Thymus (tissue), 11 donors: ENCODE measurements around the gene SH3D19. TPM values are rescaled to one million over a fixed set of nuclear protein-coding genes. Genes with fewer than 3 reads are reported as not detected.

Source experiments
- DNase-seq, 9 donors: peaks; one replicate each; pipeline ENCODE4 v3.0.0-alpha.2; 2013; ENCODE audit warnings: low spot score in 9 of 9, low read depth in 6 of 9, missing footprints in 1 of 9
- H3K27ac ChIP-seq, 2 donors: one replicate each; pipeline ENCODE4 v1.5.1; 2013; ENCODE audit warnings: control low read depth in 1 of 2, low read depth in 1 of 2, low read length in 1 of 2, mild to moderate bottlenecking in 1 of 2, moderate library complexity in 1 of 2
- H3K27me3 ChIP-seq, 2 donors: one replicate each; pipeline ENCODE4 v1.5.1; 2013; ENCODE audit warnings: low read length in 1 of 2; ENCODE audit not compliant: control insufficient read depth in 2 of 2, insufficient read depth in 1 of 2
- H3K36me3 ChIP-seq, 2 donors: one replicate each; pipeline ENCODE4 v1.5.1; 2013; ENCODE audit warnings: low read length in 1 of 2, mild to moderate bottlenecking in 1 of 2, moderate library complexity in 1 of 2; ENCODE audit not compliant: control insufficient read depth in 2 of 2, insufficient read depth in 2 of 2
- H3K4me1 ChIP-seq, 2 donors: one replicate each; pipeline ENCODE4 v1.5.1; 2013; ENCODE audit warnings: low read length in 2 of 2; ENCODE audit not compliant: control insufficient read depth in 2 of 2, insufficient read depth in 2 of 2
- H3K4me3 ChIP-seq, 2 donors: one replicate each; pipeline ENCODE4 v1.5.1; 2013; ENCODE audit warnings: low read length in 2 of 2, control low read depth in 1 of 2, mild to moderate bottlenecking in 1 of 2
- H3K9me3 ChIP-seq, 2 donors: one replicate each; pipeline ENCODE4 v1.5.1; 2013; ENCODE audit warnings: low read length in 1 of 2, mild to moderate bottlenecking in 1 of 2; ENCODE audit not compliant: control insufficient read depth in 2 of 2, insufficient read depth in 1 of 2
- WGBS: extraction: QIAGEN DNeasy Blood & Tissue Kit; methylation state at CpG from one replicate; pipeline ENCODE4 v1.1.7; 2013; 5-methylcytosine and 5-hydroxymethylcytosine counted together
- polyA plus RNA-seq: library from polyadenylated mRNA; stranded (reverse); fragments of 200-250 nt; gene quantifications from one replicate; pipeline ENCODE4 v1.2.3, GENCODE V29; 2013
- total RNA-seq: library from RNA; stranded (reverse); fragments of 120-200 nt; gene quantifications from one replicate; pipeline ENCODE4 v1.2.4, GENCODE V29; 2013
- donor health status: healthy.

Gene SH3D19
- total and polyA plus RNA-seq, 2 donors, result 4.6 to 8.4 TPM

- 88% methylated on average over 1 of the region's 1 CpG for WGBS
- no peak overlapping the region for H3K27ac ChIP-seq
Measured at GRCh38 chr4:151205722-151206121, 119.7 kb downstream of the SH3D19 start.

DNA sequence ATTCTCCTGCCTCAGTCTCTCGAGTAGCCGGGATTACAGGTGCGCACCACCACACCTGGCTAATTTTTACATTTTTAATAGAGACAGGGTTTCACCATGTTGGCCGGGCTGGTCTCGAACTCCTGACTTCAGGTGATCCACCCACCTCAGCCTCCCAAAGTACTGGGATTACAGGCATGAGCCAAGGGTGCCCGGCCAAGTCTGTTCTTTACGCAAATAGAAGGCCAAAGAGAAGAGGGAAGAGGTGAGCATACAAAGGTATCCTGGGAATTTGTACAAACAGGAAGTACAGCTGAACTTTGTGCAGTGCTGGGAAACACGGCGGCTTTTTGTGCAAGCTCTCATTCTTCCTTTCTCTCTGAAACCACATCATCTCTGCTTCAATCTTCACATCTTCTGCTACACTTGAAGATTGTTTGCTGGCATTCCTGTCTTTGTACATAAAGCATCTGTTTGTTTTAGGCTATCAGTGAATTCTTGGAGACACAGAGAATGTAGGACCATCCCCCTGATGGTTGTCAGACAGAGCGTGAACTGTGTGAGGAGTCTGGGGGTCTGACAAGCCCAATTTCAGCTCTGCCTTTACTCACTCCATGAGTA is 120.4 kb downstream of the SH3D19 start:
- Histone ChIP-seq H3K36me3 (no peaks in the 10 kb centered on the region), H3K27me3 (no peaks in the 10 kb centered on the region), H3K4me1 (no peaks in the 10 kb centered on the region), H3K27ac (no peak overlapping the region), H3K9me3 (no peaks in the 10 kb centered on the region), H3K4me3 (no peak overlapping the region)
- DNase-seq, result no peak
- WGBS, result 96% methylated on average over 10 of the region's 10 CpGs

More at GRCh38 chr4:151205722-151206121, 119.7 kb downstream of the SH3D19 start:
- no peaks in the 10 kb centered on the region for H3K4me1 ChIP-seq
- no peaks in the 10 kb centered on the region for H3K36me3 ChIP-seq
- no peaks in the 10 kb centered on the region for H3K27me3 ChIP-seq
- H3K9me3 ChIP-seq, result no peaks in the 10 kb centered on the region
- no peak overlapping the region for H3K4me3 ChIP-seq
- DNase-seq, result no peak

DNA sequence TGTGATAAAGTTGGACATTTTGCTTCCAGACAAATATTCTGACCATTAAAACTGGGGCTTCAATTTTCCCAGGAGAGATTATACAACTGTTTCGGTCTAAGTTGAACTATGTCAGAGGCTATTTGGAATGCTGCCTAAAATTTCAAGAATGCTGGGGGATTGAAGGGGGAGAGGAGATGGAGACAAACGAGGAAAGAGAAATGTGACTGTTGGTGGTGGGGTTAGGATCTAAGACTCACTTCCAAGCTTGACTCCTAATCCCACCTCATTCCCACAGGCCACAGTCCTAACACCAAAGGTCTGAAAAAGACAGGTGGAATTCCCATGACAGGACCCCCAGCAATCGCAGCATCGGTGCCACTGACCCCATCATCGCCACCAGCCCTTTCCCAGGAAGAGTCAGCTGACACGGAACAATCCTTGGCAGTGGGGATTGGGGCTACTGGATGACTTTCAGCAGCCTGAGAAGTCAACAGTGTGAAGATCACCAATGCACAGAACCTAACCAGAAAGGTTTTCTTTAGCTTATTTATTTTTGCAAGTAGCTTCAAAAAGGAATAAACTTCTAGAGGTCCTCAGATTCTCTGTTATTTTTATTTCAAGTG is 122.5 kb downstream of the SH3D19 start:
- Histone ChIP-seq H3K4me1 (no peaks in the 10 kb centered on the region), H3K27me3 (no peaks in the 10 kb centered on the region), H3K9me3 (no peaks in the 10 kb centered on the region), H3K36me3 (no peaks in the 10 kb centered on the region), H3K27ac (no peak overlapping the region), H3K4me3 (no peak overlapping the region)
- 93% methylated on average over 6 of the region's 6 CpGs for WGBS
- DNase-seq, result no peak

DNA sequence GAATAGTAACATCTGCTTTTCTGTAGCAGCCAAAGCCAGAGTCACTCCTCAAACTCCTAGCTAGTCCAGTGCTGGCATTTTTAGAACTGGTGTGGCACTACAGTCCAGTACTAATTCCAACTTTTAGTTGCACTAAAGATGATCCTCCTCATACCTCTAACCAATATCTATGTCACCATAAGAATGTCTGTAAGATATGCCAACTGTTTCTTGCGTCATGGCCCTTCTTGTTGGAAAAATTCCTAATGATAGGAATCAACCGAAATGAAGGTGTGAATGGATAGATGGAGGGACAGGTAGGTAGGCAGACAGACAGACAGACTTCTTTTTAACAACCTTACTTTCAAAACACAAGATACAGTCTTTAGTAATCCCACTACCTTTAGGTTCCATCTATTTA is 123.0 kb downstream of the SH3D19 start:
- H3K27ac ChIP-seq, result no peak overlapping the region

GRCh38 chr4:151199319-151200190 is 125.8 kb downstream of the SH3D19 start:
- DNase-seq, result no peak
- H3K4me3 ChIP-seq, result no peak overlapping the region
- H3K27ac ChIP-seq, result no peak overlapping the region
- no peaks in the 10 kb centered on the region for H3K9me3 ChIP-seq
- WGBS, result 95% methylated on average over 6 of the region's 6 CpGs
- H3K36me3 ChIP-seq, result no peaks in the 10 kb centered on the region
- no peaks in the 10 kb centered on the region for H3K4me1 ChIP-seq
- H3K27me3 ChIP-seq, result no peaks in the 10 kb centered on the region

More for the DNA sequence above, 123.0 kb downstream of the SH3D19 start:
- Histone ChIP-seq H3K4me3 (no peak overlapping the region), H3K27me3 (no peaks in the 10 kb centered on the region), H3K36me3 (no peaks in the 10 kb centered on the region), H3K9me3 (no peaks in the 10 kb centered on the region), H3K4me1 (no peaks in the 10 kb centered on the region)
- WGBS, result 96% methylated on average over 2 of the region's 2 CpGs
- no peak for DNase-seq

DNA sequence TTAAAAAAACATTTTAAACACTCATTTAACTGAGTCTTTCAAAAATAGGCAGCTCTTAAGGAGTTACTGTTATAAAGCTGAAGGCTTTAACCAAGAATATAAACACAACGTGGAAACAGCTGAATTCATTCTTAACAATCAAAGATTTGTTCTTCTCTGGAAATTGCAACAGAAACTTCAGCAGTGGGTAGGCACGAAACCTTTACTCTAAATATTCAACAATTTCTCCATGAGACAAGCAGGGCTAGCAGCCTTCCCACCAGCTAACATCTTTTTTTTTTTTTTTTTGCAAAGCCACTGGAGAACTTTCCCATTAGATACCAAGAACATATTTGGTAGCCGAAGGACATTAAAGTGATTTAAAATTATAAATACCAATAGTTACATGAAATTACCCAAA is 126.7 kb downstream of the SH3D19 start:
- H3K4me1 ChIP-seq, result no peaks in the 10 kb centered on the region
- H3K4me3 ChIP-seq, result no peak overlapping the region
- no peaks in the 10 kb centered on the region for H3K36me3 ChIP-seq
- H3K27me3 ChIP-seq, result no peaks in the 10 kb centered on the region
- DNase-seq, result no peak
- H3K27ac ChIP-seq, result no peak overlapping the region
- no peaks in the 10 kb centered on the region for H3K9me3 ChIP-seq
- 93% methylated on average over 3 of the region's 3 CpGs for WGBS

GRCh38 chr4:151197247-151197646 is 128.2 kb downstream of the SH3D19 start:
- WGBS, result 92% methylated on average over 6 of the region's 6 CpGs
- no peak for DNase-seq
- no peaks in the 10 kb centered on the region for H3K27me3 ChIP-seq
- H3K9me3 ChIP-seq, result no peaks in the 10 kb centered on the region
- no peaks in the 10 kb centered on the region for H3K36me3 ChIP-seq
- H3K4me1 ChIP-seq, result no peaks in the 10 kb centered on the region
- H3K4me3 ChIP-seq, result no peak overlapping the region
- H3K27ac ChIP-seq, result no peak overlapping the region

DNA sequence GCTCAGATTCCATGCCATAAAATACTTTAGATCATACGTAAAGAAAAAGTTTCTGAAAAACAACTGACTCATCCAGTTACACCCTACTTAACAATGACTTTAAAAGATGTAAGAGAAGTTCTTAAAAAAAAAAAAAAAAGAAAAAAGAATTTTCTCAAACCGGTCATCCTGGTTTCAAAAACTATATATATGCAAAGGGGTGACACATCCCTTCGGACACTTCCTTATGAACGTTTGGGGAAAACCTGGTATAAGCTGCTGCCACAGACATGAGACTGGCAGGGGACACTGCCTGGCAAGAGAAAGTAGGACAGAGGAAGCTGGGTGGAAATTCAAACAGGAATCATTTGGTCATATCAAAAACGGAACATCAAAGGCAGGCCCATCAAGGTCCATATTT is 129.6 kb downstream of the SH3D19 start:
- WGBS, result 71% methylated on average over 5 of the region's 5 CpGs

GRCh38 chr4:151193414-151193813 is 132.0 kb downstream of the SH3D19 start:
- no peak for DNase-seq
- no peaks in the 10 kb centered on the region for H3K27me3 ChIP-seq
- 97% methylated on average over 2 of the region's 2 CpGs for WGBS
- H3K4me3 ChIP-seq, result no peak overlapping the region
- no peaks in the 10 kb centered on the region for H3K36me3 ChIP-seq
- H3K4me1 ChIP-seq, result no peaks in the 10 kb centered on the region
- no peak overlapping the region for H3K27ac ChIP-seq
- peaks cover 0 to 6% of the 10 kb centered on the region in 2 donors for H3K9me3 ChIP-seq

More for the DNA sequence above, 129.6 kb downstream of the SH3D19 start:
- no peak overlapping the region for H3K27ac ChIP-seq
- H3K4me1 ChIP-seq, result no peaks in the 10 kb centered on the region
- DNase-seq, result no peak
- H3K4me3 ChIP-seq, result no peak overlapping the region
- H3K27me3 ChIP-seq, result no peaks in the 10 kb centered on the region
- peaks cover 0 to under 1% of the 10 kb centered on the region in 2 donors for H3K9me3 ChIP-seq
- H3K36me3 ChIP-seq, result no peaks in the 10 kb centered on the region
